NCI-H510A (cell line): Measurements from ENCODE around the gene CLDN20.

Experiments
- DNase-seq: peaks from one replicate; lab custom pipeline; 2025; lab: John Stamatoyannopoulos, UW

The CLDN20 gene

GRCh38 chr6:155269765-155270164 is 6.0 kb downstream of the CLDN20 start:
- DNase-seq = no peak

GRCh38 chr6:155270561-155271091 is 6.8 kb downstream of the CLDN20 start:
- DNase-seq = no peak

- DNase-seq = no peak
These were observed 7.3 kb downstream of the CLDN20 start for GRCh38 chr6:155271145-155271544.

DNA sequence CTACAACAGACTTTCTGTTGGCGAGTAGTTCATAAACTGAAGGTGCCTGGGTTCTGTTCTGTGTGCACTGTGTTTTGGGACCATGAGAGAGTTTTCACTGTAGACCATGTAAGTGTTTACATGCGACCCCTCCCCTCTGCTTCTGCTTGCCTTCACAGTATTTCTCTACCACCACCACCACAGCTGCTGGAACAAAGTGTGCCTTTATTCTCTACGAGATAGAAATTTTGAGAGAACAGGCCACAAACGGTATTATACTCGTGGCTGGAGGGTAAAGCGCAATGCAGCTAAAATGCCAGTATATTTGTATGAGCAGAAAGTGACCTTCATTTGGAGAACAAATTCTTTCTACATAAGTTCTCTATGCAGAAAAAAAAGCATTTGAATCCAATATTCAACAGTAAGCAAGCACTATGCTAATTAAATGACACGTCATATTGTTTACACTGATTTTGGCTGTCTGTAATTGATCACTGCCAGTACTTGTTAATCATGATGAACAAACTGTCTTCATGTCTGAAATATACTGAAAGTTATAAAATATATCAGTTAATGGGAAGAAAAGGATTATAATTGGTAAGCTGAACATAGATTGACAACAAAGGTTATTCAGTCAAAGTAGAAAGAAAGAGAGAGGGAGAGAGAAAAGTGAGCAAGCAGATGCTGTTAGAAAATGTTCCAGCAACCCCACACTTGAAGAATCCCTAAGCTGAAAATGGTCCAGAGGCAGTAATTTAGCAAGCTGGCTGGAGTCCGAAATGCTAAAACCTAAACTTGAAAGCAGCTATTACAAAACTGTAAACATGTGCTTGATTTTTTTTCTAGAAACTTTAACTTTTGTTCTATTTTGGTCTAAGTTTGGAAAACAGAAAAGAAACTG is 8.8 kb downstream of the CLDN20 start:
- DNase-seq = no peak

DNA sequence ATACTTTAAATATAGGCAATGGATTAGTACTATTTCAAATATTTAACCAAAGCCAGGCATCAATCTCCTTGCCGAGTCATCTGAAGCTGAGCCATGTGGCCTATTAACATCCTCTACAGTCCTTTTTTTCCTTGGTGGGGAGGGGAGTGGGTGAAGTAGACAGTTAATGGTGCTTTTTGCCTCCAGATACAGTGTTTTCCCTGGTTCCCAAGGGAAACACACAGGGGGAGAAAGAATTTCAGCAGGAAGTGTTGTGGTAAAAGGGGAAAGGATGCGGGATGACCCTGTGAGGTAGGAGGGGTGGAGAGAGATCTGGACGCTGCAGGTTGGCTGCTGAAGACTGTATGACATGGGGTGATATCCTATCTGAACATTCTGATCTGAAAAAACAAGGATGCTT is 9.6 kb downstream of the CLDN20 start:
- no peak for DNase-seq

GRCh38 chr6:155274106-155274505 is 10.3 kb downstream of the CLDN20 start:
- DNase-seq = no peak

DNA sequence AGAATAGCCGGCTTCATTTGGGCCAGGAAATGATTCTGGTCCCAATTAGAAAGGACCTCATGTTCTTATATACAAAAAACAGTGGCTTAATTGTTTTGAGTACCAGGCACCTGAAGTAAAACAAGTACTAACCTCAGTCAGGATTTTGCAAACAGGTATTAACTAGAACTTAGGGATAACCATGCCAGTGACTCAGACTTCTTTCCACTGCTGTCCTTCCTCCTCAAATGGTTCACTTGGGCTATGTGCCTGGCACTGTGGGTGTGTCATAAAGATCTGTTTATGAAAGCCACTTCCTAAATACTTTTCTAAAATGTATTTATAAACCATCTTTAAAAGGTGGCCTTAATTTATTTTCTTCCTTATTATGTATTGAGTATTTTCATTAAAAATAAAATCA is 10.7 kb downstream of the CLDN20 start:
- DNase-seq = no peak

DNA sequence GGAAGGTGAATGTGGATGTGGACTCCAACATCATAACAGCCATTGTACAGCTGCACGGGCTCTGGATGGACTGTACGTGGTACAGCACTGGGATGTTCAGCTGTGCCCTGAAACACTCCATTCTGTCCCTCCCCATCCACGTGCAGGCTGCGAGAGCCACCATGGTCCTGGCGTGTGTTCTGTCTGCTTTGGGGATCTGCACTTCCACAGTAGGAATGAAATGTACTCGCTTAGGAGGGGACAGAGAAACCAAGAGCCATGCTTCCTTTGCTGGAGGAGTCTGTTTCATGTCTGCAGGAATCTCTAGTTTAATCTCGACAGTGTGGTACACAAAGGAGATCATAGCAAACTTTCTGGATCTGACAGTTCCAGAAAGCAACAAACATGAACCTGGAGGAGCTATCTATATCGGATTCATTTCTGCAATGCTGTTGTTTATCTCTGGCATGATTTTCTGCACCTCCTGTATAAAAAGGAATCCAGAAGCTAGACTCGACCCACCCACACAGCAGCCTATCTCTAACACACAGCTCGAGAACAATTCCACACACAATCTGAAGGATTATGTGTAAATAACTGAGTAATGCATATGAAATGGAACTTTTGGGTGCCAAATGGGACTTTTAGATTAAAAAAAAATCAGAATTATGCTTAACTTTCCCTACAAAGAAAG is 12.1 kb downstream of the CLDN20 start:
- DNase-seq = no peak

GRCh38 chr6:155276638-155277037 is 12.8 kb downstream of the CLDN20 start:
- DNase-seq = no peak

- no peak for DNase-seq
These were observed 14.7 kb downstream of the CLDN20 start for GRCh38 chr6:155278319-155279049.

DNA sequence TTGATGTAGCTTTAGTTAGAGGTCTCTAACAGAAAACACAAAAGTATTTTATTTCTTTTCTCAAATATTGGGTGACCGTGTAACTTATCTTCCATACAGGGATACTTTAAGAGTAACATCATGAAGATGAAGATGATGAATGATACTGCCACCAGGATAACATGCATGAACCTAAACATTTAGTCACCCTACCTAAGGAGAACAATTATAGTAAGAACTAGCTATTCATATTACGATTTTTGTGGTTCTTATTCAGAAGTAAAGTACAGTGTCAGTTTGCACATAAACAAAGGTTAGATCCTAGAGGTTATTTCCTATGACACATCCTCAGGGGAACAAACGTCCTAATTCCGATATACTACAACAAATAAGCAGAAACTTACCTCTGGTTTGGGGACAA is 21.0 kb downstream of the CLDN20 start:
- DNase-seq = no peak

DNA sequence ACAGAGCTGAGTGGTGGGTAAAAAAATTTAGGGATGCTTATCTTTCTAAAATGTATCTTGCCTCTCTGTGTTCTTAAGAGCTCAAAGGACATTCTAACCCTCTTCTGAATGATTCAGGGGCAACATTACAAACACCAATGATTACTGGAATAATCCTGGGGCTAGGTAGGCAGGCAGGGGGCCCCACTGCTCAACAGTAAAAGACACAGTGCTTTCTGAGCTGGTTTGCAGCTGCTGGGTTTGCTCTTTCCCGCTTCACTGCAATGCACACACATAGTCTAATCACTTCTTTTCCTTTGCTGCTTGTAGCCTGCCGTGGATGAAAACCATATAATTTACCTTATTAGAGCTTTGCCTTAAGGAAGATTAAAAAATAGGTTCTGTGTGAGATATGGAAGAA is 23.9 kb downstream of the CLDN20 start:
- DNase-seq = no peak

DNA sequence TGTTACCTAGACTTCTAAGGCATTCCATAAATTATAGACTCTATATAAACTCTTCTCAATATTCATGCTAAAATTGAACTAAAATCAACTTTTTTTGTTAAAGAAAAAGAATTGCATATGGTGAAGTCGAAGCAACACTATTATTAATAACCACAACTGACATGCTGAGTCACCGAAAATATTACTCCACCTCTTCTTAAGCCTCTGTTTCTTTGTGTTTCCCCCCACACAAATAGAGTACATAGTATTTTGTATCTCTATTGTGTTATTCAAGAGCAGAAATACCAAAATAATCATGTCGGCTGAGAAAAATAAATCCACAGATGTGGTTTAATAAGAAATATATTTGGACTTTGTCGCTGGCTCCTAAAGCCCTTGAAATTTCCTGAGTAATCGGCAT is 26.7 kb downstream of the CLDN20 start:
- DNase-seq = no peak

- no peak for DNase-seq
These were observed 27.5 kb downstream of the CLDN20 start for GRCh38 chr6:155291291-155291690.

- DNase-seq = no peak
These were observed 28.9 kb downstream of the CLDN20 start for GRCh38 chr6:155292711-155293110.

GRCh38 chr6:155297669-155298068 is 33.9 kb downstream of the CLDN20 start:
- DNase-seq = no peak

DNA sequence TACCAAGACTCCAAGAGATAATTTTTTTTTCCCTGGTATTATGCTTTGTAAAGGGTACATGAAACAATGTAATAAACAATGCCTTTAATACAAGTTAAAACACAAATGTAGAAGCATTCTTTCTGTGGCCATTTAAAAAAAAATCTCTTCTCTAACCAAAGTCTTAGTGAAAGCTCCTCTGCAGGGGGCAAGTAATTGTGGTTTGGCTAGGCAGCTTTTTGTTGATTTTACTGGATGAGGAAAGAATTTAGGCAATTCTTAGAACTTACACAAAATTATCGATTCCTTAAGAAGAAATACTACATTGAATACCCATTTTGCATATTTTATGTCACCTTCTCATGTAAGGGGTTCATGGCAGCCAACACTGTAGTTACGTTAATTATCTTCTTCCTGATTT is 38.1 kb downstream of the CLDN20 start:
- DNase-seq = no peak

- no peak for DNase-seq
These were observed 39.6 kb downstream of the CLDN20 start for GRCh38 chr6:155303361-155303870.

GRCh38 chr6:155306958-155307357 is 43.1 kb downstream of the CLDN20 start:
- DNase-seq = no peak

DNA sequence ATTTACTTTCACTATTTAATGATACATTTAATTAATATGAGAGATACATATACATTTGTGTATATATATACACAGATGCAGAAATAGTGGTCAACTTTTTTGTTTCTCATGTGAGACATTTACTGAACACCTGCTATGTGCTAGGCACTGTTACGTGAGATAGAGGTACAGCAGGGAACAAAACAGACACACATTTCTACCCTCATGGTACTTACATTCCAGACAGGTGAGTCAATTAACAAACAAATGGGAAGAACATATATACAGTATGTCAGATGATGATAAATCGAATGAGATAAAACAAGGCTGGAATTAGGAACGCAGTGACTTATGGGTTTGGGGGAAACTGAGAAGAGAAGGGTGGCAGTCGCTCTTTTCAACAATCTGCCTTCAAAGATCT is 45.3 kb downstream of the CLDN20 start:
- DNase-seq = no peak

DNA sequence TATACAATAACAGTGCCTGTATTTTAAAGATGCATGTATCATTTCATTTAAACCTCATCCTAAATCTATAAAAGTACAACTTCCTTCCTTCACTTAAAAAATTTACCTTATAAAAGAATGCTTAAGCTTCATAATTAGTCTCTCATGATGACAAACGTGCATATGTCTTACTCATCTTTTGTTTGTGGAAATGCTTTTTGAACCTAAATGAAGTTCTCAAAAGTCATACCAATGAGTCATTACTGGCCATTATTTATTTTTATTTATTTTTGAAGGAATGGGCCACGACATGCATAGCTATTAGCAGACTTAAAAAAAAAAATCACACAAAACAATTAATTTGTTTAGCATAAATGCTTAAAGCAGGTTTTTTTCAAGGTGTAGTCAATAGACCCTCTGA is 46.8 kb downstream of the CLDN20 start:
- DNase-seq = no peak

- no peak for DNase-seq
These were observed 47.3 kb downstream of the CLDN20 start for GRCh38 chr6:155311086-155311485.
